ENCODE measurements around the gene MRO.

- TF ChIP-seq SPI1 (IDR thresholded peaks at IDR 0.05; ENCODE audit: low read depth, low read length) (no peak), POLR2A (IDR thresholded peaks at IDR 0.05; ENCODE audit: low read depth, low read length) (no peak), POLR2AphosphoS5 (IDR thresholded peaks at IDR 0.05; ENCODE audit: low read depth, low read length) (no peak), TAF1 (IDR thresholded peaks at IDR 0.05; ENCODE audit: low read depth, low read length) (no peak), PAX5 (IDR thresholded peaks at IDR 0.05; ENCODE audit: insufficient read depth, low read length, severe bottlenecking) (no peak), POU2F2 (IDR thresholded peaks at IDR 0.05; ENCODE audit: low read depth, low read length) (no peak)
These were observed 65.5 kb downstream of the MRO start for GRCh38 chr18:50754297-50754696.
